HepG2 (cell line): ENCODE measurements around the gene PXMP4. TPM values are rescaled to one million over a fixed set of nuclear protein-coding genes. Genes with fewer than 3 reads are reported as not detected.

Experiments used
- BORCS8-MEF2B ChIP-seq: sonication (generic); formaldehyde crosslinking; IDR thresholded peaks from 2 replicates; pipeline ENCODE4 v1.8.0; 2022; ENCODE audit warnings: mild to moderate bottlenecking, missing genetic modification reagents
- EED ChIP-seq: sonication (generic); formaldehyde crosslinking; IDR thresholded peaks from 2 replicates; pipeline ENCODE4 v1.5.0; 2020; ENCODE audit warnings: mild to moderate bottlenecking, missing genetic modification reagents
- HDAC2 ChIP-seq: sonication (generic); formaldehyde crosslinking; IDR thresholded peaks from 2 replicates; pipeline ENCODE4 v1.4.0; 2020; ENCODE audit warnings: missing genetic modification reagents
- HHEX ChIP-seq: IDR thresholded peaks from 2 replicates; pipeline ENCODE4 v1.6.1; 2016; ENCODE audit warnings: control low read depth
- HIVEP1 ChIP-seq: sonication (generic); formaldehyde crosslinking; IDR thresholded peaks from 2 replicates; pipeline ENCODE4 v1.4.0; 2020; ENCODE audit warnings: mild to moderate bottlenecking, missing genetic modification reagents
- MXI1 ChIP-seq: IDR thresholded peaks from 3 replicates; pipeline ENCODE4 v1.6.1; 2012; ENCODE audit warnings: low read depth, low read length, inconsistent platforms, borderline replicate concordance
- RBAK ChIP-seq: sonication (generic); formaldehyde crosslinking; IDR thresholded peaks from 2 replicates; pipeline ENCODE4 v1.5.1; 2020; ENCODE audit warnings: mild to moderate bottlenecking, missing genetic modification reagents
- REPIN1 ChIP-seq: sonication (generic); formaldehyde crosslinking; IDR thresholded peaks from 2 replicates; pipeline ENCODE4 v1.8.0; 2022; ENCODE audit warnings: missing genetic modification reagents, low read depth, mild to moderate bottlenecking, borderline replicate concordance
- TBX2 ChIP-seq: sonication (generic); formaldehyde crosslinking; IDR thresholded peaks from 2 replicates; pipeline ENCODE4 v1.5.0; 2020; ENCODE audit warnings: missing genetic modification reagents, mild to moderate bottlenecking, borderline replicate concordance
- TEF ChIP-seq: sonication (generic); formaldehyde crosslinking; IDR thresholded peaks from 2 replicates; pipeline ENCODE4 v1.5.0; 2020; ENCODE audit warnings: missing genetic modification reagents
- TGIF2 ChIP-seq: IDR thresholded peaks from 2 replicates; pipeline ENCODE4 v1.6.1; 2016; ENCODE audit warnings: control low read depth, missing compliant biosample characterization
- THYN1 ChIP-seq: sonication (generic); formaldehyde crosslinking; IDR thresholded peaks from 2 replicates; pipeline ENCODE4 v1.8.1; 2023; ENCODE audit warnings: low read depth, mild to moderate bottlenecking, moderate library complexity, missing genetic modification reagents, borderline replicate concordance
- ZBTB14 ChIP-seq: sonication (generic); formaldehyde crosslinking; IDR thresholded peaks from 2 replicates; pipeline ENCODE4 v1.4.0; 2020; ENCODE audit warnings: missing genetic modification reagents
- ZFAT ChIP-seq: sonication (generic); formaldehyde crosslinking; conservative IDR thresholded peaks from 2 replicates; pipeline ENCODE4 v1.8.1; 2023; ENCODE audit warnings: missing genetic modification reagents, inconsistent platforms
- ZHX2 ChIP-seq, 2 experiments: sonication (generic) in 1 of 2; formaldehyde crosslinking in 1 of 2; IDR thresholded peaks; 2 replicates each; pipeline versions ENCODE4 v1.6.1 to v1.9.0; 2014 to 2022; ENCODE audit warnings: antibody characterized with exemption in 1 of 2, borderline replicate concordance in 1 of 2, inconsistent platforms in 1 of 2, low read depth in 1 of 2, missing genetic modification reagents in 1 of 2
- ZMYM3 ChIP-seq: sonication (generic); formaldehyde crosslinking; IDR thresholded peaks from 2 replicates; pipeline ENCODE4 v1.5.1; 2020; ENCODE audit warnings: mild to moderate bottlenecking, missing genetic modification reagents
- ZNF138 ChIP-seq: sonication (generic); formaldehyde crosslinking; IDR thresholded peaks from 2 replicates; pipeline ENCODE4 v1.5.0; 2020; ENCODE audit warnings: mild to moderate bottlenecking, low read depth, missing genetic modification reagents
- ZNF343 ChIP-seq: sonication (generic); formaldehyde crosslinking; IDR thresholded peaks from 2 replicates; pipeline ENCODE4 v1.4.0; 2020; ENCODE audit warnings: mild to moderate bottlenecking, missing genetic modification reagents
- ZNF605 ChIP-seq: sonication (generic); formaldehyde crosslinking; IDR thresholded peaks from 2 replicates; pipeline ENCODE4 v1.8.0; 2022; ENCODE audit warnings: mild to moderate bottlenecking, missing genetic modification reagents
- ZNF788 ChIP-seq: sonication (generic); formaldehyde crosslinking; IDR thresholded peaks from 2 replicates; pipeline ENCODE4 v1.5.0; 2020; ENCODE audit warnings: mild to moderate bottlenecking, missing genetic modification reagents, borderline replicate concordance
- ZSCAN25 ChIP-seq: sonication (generic); formaldehyde crosslinking; IDR thresholded peaks from 2 replicates; pipeline ENCODE4 v1.8.0; 2022; ENCODE audit warnings: mild to moderate bottlenecking, missing genetic modification reagents
- ZZZ3 ChIP-seq: sonication (generic); formaldehyde crosslinking; IDR thresholded peaks from 2 replicates; pipeline ENCODE4 v1.4.0; 2020; ENCODE audit warnings: missing genetic modification reagents, mild to moderate bottlenecking, borderline replicate concordance
- polyA plus RNA-seq, 8 experiments: library from polyadenylated mRNA; depleted of rRNA in 3 of 8; stranded (reverse) in 7 of 8; unstranded in 1 of 8; fragments of >200 nt; fragmentation: Illumina TruSeq in 4 of 8; extraction: Trizol in 4 of 8; gene quantifications; 2 replicates each; pipeline versions ENCODE4 v1.2.1 to v1.2.3, GENCODE V29; 2011 to 2016; ENCODE audit warnings: low read depth in 4 of 8, missing spikeins in 1 of 8, mixed read lengths in 1 of 8; ENCODE audit not compliant: insufficient read depth in 1 of 8
- total RNA-seq, 5 experiments: library from RNA; depleted of rRNA; stranded (reverse); fragments of >200 nt; fragmentation: Illumina TruSeq; extraction: Trizol; gene quantifications; 2 replicates each; pipeline ENCODE4 v1.2.3, GENCODE V29; 2016; ENCODE audit warnings: low read depth in 1 of 5

The PXMP4 gene
- total and polyA plus RNA-seq, 2 of the 13 experiments (the other 11 are each of a cell fraction or from before 2014, with no cell fraction given) = not detected

- TF ChIP-seq ZZZ3 (CRISPR knock-in tag) (no peak), ZNF138 (CRISPR knock-in tag) (0 out of 2 replicates have a peak, but pooled peaks have one; percentile 62), HIVEP1 (CRISPR knock-in tag) (0 out of 2 replicates have a peak, but pooled peaks have one; percentile 23), REPIN1 (CRISPR knock-in tag) (peak; percentile 45; the same call in 1 of the 2 replicates), ZMYM3 (CRISPR knock-in tag) (peak; percentile 98), EED (CRISPR knock-in tag) (peak; percentile 52; the same call in 1 of the 2 replicates), MXI1 (0 out of 3 replicates have a peak, but pooled peaks have one; percentile 1), THYN1 (no peak), TEF (CRISPR knock-in tag) (no peak), ZFAT (no peak), ZSCAN25 (no peak), RBAK (CRISPR knock-in tag) (peak; percentile 9; the same call in 1 of the 2 replicates), ZNF343 (CRISPR knock-in tag) (0 out of 2 replicates have a peak, but pooled peaks have one; percentile 34), BORCS8-MEF2B (peak; percentile 62; the same call in 1 of the 2 replicates), TGIF2 (no peak), ZBTB14 (CRISPR knock-in tag) (no peak), HHEX (CRISPR knock-in tag) (no peak), ZNF605 (CRISPR knock-in tag) (0 out of 2 replicates have a peak, but pooled peaks have one; percentile 25), HDAC2 (CRISPR knock-in tag) (peak; percentile 11; the same call in 1 of the 2 replicates), TBX2 (CRISPR knock-in tag) (peak; percentile 59), ZNF788 (CRISPR knock-in tag) (0 out of 2 replicates have a peak, but pooled peaks have one; percentile 33), ZHX2 (IDR thresholded peaks at IDR 0.05; ENCODE audit: low read depth) (no peak), ZHX2 (CRISPR knock-in tag; IDR thresholded peaks at IDR 0.05; ENCODE audit: borderline replicate concordance) (no peak)
Observed at GRCh38 chr20:33719277-33719988, 677 bp downstream of the PXMP4 start (continued).
